Trophoblast cell (in vitro differentiated cells and primary cell): ENCODE data around the gene MCAT.

Experiments used
- DNase-seq, 2 donors: peaks; one replicate each; pipeline ENCODE4 v3.0.0-alpha.2; 2016
- H2AFZ ChIP-seq: 2 replicates; pipeline ENCODE4 v1.6.1; 2013; ENCODE audit warnings: low read length, moderate library complexity, mild to moderate bottlenecking; ENCODE audit not compliant: insufficient read depth, poor library complexity
- H2AK5ac ChIP-seq: 2 replicates; pipeline ENCODE4 v1.6.1; 2013; ENCODE audit warnings: mild to moderate bottlenecking, low read length
- H2BK120ac ChIP-seq: 2 replicates; pipeline ENCODE4 v1.6.1; 2013; ENCODE audit warnings: low read length, mild to moderate bottlenecking, moderate library complexity; ENCODE audit not compliant: insufficient read depth, poor library complexity
- H2BK12ac ChIP-seq: 2 replicates; pipeline ENCODE4 v1.6.1; 2013; ENCODE audit warnings: mild to moderate bottlenecking, low read length, moderate library complexity
- H2BK5ac ChIP-seq: 2 replicates; pipeline ENCODE4 v1.6.1; 2013; ENCODE audit warnings: low read length, low read depth, moderate library complexity, mild to moderate bottlenecking; ENCODE audit not compliant: poor library complexity
- H3K14ac ChIP-seq: 2 replicates; pipeline ENCODE4 v1.6.1; 2013; ENCODE audit warnings: mild to moderate bottlenecking, low read length
- H3K18ac ChIP-seq: 2 replicates; pipeline ENCODE4 v1.6.1; 2013; ENCODE audit warnings: mild to moderate bottlenecking, low read length
- H3K23ac ChIP-seq: 2 replicates; pipeline ENCODE4 v1.6.1; 2013; ENCODE audit warnings: low read length
- H3K27ac ChIP-seq: 2 replicates; pipeline ENCODE4 v1.5.1; 2013; ENCODE audit warnings: low read depth, mild to moderate bottlenecking, inconsistent platforms, low read length, moderate library complexity
- H3K27me3 ChIP-seq: 2 replicates; pipeline ENCODE4 v1.6.1; 2013; ENCODE audit warnings: inconsistent platforms, mild to moderate bottlenecking, low read length, moderate library complexity; ENCODE audit not compliant: insufficient read depth
- H3K36me3 ChIP-seq, 2 experiments: 1 replicate in 1 of 2; 2 replicates in 1 of 2; pipeline ENCODE4 v1.6.1; 2013; ENCODE audit warnings: low read length in 2 of 2, mild to moderate bottlenecking in 2 of 2, moderate library complexity in 1 of 2; ENCODE audit not compliant: insufficient read depth in 2 of 2, control insufficient read depth in 1 of 2
- H3K4ac ChIP-seq: 2 replicates; pipeline ENCODE4 v1.6.1; 2013; ENCODE audit warnings: low read depth, mild to moderate bottlenecking, low read length, moderate library complexity
- H3K4me1 ChIP-seq, 2 experiments: 1 replicate in 1 of 2; 2 replicates in 1 of 2; pipeline ENCODE4 v1.6.1; 2013; ENCODE audit warnings: low read length in 2 of 2, mild to moderate bottlenecking in 2 of 2, moderate library complexity in 1 of 2; ENCODE audit not compliant: insufficient read depth in 2 of 2, control insufficient read depth in 1 of 2
- H3K4me2 ChIP-seq: 2 replicates; pipeline ENCODE4 v1.6.1; 2013; ENCODE audit warnings: inconsistent platforms, mild to moderate bottlenecking, low read length, moderate library complexity
- H3K4me3 ChIP-seq: 2 replicates; pipeline ENCODE4 v1.5.1; 2013; ENCODE audit warnings: mild to moderate bottlenecking, low read depth, low read length, inconsistent platforms
- H3K79me1 ChIP-seq: one replicate; pipeline ENCODE4 v1.6.1; 2013; ENCODE audit warnings: low read length
- H3K79me2 ChIP-seq: 2 replicates; pipeline ENCODE4 v1.6.1; 2013; ENCODE audit warnings: low read length, mild to moderate bottlenecking; ENCODE audit not compliant: control insufficient read depth, insufficient read depth, poor library complexity
- H3K9ac ChIP-seq: 2 replicates; pipeline ENCODE4 v1.6.1; 2013; ENCODE audit warnings: mild to moderate bottlenecking, low read length
- H3K9me3 ChIP-seq: 2 replicates; pipeline ENCODE4 v1.6.1; 2013; ENCODE audit warnings: low read depth, mild to moderate bottlenecking, control low read depth, inconsistent platforms, low read length; ENCODE audit not compliant: insufficient read depth
- H4K12ac ChIP-seq: 2 replicates; pipeline ENCODE4 v1.6.1; 2013; ENCODE audit warnings: low read depth, mild to moderate bottlenecking, low read length, moderate library complexity
- H4K8ac ChIP-seq: 2 replicates; pipeline ENCODE4 v1.6.1; 2013; ENCODE audit warnings: low read depth, mild to moderate bottlenecking, low read length, moderate library complexity
- H4K91ac ChIP-seq: one replicate; pipeline ENCODE4 v1.6.1; 2013; ENCODE audit warnings: low read depth, mild to moderate bottlenecking, low read length, moderate library complexity
- WGBS: extraction: QIAGEN DNeasy Blood & Tissue Kit; methylation state at CpG from one replicate; pipeline ENCODE4 v1.1.7; 2013; ENCODE audit warnings: missing lambda C conversion rate; ENCODE audit not compliant: insufficient read length, insufficient coverage; ENCODE audit errors: extremely low coverage; 5-methylcytosine and 5-hydroxymethylcytosine counted together

MCAT gene

GRCh38 chr22:43180670-43181069 is 37.5 kb upstream of the MCAT start:
- H4K8ac ChIP-seq: no peak overlapping the region

DNA sequence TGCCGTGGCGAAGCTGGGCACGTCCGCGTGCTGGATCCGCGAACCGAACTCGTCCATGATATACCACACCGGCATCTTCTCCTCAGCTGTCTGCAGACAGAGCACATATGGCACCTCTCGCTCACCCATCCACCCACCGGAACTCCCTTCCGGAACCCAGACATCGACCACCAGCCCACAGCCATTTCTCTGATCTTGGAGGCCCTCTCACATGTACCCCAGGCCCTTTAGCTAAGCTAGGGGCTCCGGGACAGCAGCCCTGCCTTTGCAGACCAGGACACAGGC is 36.7 kb upstream of the MCAT start:
- no peak overlapping the region for H2BK12ac ChIP-seq
- no peak overlapping the region for H4K12ac ChIP-seq
- no peak overlapping the region for H3K4me3 ChIP-seq
- H3K14ac ChIP-seq: no peak overlapping the region
- H2AK5ac ChIP-seq: no peak overlapping the region
- H4K8ac ChIP-seq: no peak overlapping the region
- peaks cover 0 to 7% of the 10 kb centered on the region in 2 experiments for H3K4me1 ChIP-seq
- H3K9me3 ChIP-seq: peaks cover 2% of the 10 kb centered on the region
- no peaks in the 10 kb centered on the region for H3K27me3 ChIP-seq
- no peak overlapping the region for H2BK120ac ChIP-seq
- no peak overlapping the region for H3K27ac ChIP-seq
- no peak overlapping the region for H3K4me2 ChIP-seq
- no peak for DNase-seq
- H3K18ac ChIP-seq: no peak overlapping the region
- no peaks in the 10 kb centered on the region for H3K79me2 ChIP-seq
- no CpG with 5 or more reads among the region's 15 CpGs for WGBS
- H3K79me1 ChIP-seq: no peaks in the 10 kb centered on the region
- no peak overlapping the region for H3K9ac ChIP-seq
- no peak overlapping the region for H3K4ac ChIP-seq
- peaks cover 31 to 40% of the 10 kb centered on the region in 2 experiments for H3K36me3 ChIP-seq
- no peak overlapping the region for H4K91ac ChIP-seq
- H2BK5ac ChIP-seq: no peak overlapping the region
- H2AFZ ChIP-seq: no peak overlapping the region
- H3K23ac ChIP-seq: no peak overlapping the region

More at GRCh38 chr22:43180670-43181069, 37.5 kb upstream of the MCAT start:
- no CpG with 5 or more reads among the region's 15 CpGs for WGBS
- no peak overlapping the region for H2BK120ac ChIP-seq
- DNase-seq: no peak
- no peak overlapping the region for H4K91ac ChIP-seq
- H3K9me3 ChIP-seq: peaks cover 2% of the 10 kb centered on the region
- no peak overlapping the region for H3K4me3 ChIP-seq
- no peak overlapping the region for H3K27ac ChIP-seq
- no peak overlapping the region for H3K4me2 ChIP-seq
- peaks cover 26 to 37% of the 10 kb centered on the region in 2 experiments for H3K36me3 ChIP-seq
- H2BK12ac ChIP-seq: no peak overlapping the region
- H3K4ac ChIP-seq: no peak overlapping the region
- H3K23ac ChIP-seq: no peak overlapping the region
- no peak overlapping the region for H3K9ac ChIP-seq
- H3K4me1 ChIP-seq: peaks cover 5 to 11% of the 10 kb centered on the region in 2 experiments
- H3K18ac ChIP-seq: no peak overlapping the region
- no peak overlapping the region for H4K12ac ChIP-seq
- no peak overlapping the region for H2AK5ac ChIP-seq
- H2AFZ ChIP-seq: no peak overlapping the region
- no peak overlapping the region for H2BK5ac ChIP-seq
- H3K79me1 ChIP-seq: no peaks in the 10 kb centered on the region
- no peaks in the 10 kb centered on the region for H3K27me3 ChIP-seq
- H3K14ac ChIP-seq: no peak overlapping the region
- no peaks in the 10 kb centered on the region for H3K79me2 ChIP-seq

DNA sequence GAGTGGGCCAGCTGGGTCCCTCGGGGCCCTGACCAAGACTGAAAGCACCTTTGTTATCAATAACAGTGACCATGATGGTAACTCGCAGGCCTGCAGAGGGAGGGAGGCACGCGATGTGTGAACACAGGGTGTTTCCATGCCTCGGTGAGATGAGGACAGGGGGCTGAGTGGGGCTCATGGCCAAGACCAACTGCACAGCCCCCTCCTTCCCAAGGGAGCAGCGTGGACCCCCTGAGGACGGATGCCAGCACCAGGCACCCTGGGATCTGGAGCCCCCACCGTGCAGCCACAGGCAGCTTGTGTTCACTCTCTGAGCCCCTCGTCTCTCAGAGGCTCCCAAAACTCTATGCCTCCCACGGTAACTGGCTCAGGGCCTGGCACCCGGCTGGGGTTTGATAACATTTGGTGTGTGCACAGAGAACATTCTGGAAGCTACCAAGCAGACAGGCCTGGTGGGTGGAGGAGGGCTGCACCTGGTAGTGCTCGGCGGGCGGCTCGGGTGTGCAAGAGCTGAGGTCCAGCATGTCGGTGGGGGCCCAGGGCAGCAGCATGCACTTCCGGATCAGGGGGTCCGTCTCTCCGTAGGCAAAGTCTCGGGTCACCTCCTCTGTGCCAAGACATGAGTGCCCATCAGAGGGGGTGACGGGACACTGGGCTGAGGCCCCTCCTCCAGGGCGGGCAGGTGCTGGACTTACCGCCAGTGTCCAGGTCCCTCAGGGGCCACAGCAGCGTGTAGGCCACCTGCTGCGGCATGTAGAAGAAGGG is 36.1 kb upstream of the MCAT start:
- no peak overlapping the region for H3K27ac ChIP-seq
- H3K4ac ChIP-seq: no peak overlapping the region
- H4K12ac ChIP-seq: no peak overlapping the region
- peaks cover 2% of the 10 kb centered on the region for H3K9me3 ChIP-seq
- no peak overlapping the region for H3K9ac ChIP-seq
- no peak for DNase-seq
- H3K36me3 ChIP-seq: peaks cover 33 to 43% of the 10 kb centered on the region in 2 experiments
- H2AK5ac ChIP-seq: no peak overlapping the region
- H2AFZ ChIP-seq: no peak overlapping the region
- no peak overlapping the region for H2BK120ac ChIP-seq
- no peak overlapping the region for H3K4me3 ChIP-seq
- no peak overlapping the region for H2BK12ac ChIP-seq
- H3K23ac ChIP-seq: no peak overlapping the region
- no peak overlapping the region for H3K18ac ChIP-seq
- H4K91ac ChIP-seq: no peak overlapping the region
- no peaks in the 10 kb centered on the region for H3K79me1 ChIP-seq
- no peaks in the 10 kb centered on the region for H3K79me2 ChIP-seq
- no peak overlapping the region for H4K8ac ChIP-seq
- no CpG with 5 or more reads among the region's 25 CpGs for WGBS
- no peak overlapping the region for H3K14ac ChIP-seq
- no peak overlapping the region for H3K4me2 ChIP-seq
- H3K4me1 ChIP-seq: peaks cover 0 to 4% of the 10 kb centered on the region in 2 experiments
- H3K27me3 ChIP-seq: no peaks in the 10 kb centered on the region
- H2BK5ac ChIP-seq: no peak overlapping the region

DNA sequence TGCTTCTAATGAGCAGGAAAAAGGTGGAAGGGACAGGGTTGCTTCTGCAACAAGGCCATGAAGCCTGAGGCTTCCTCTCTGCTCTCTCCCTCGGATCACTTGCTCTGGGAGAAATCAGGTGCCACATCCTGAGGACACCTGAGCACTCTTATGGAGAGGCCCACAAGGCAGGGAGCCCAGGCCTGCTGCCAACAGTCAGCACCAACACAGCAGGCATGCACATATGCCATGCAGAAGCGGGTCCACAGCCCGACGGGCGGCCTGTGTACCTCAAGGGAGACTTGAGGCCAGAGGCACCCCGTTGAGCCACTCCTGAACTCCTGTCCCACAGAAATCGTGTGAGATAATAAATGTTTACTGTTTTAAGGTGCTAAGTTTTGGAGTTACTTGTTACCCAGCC is 34.3 kb upstream of the MCAT start:
- WGBS: no CpG with 5 or more reads among the region's 7 CpGs
- no peak for DNase-seq

More for the DNA sequence above, 34.3 kb upstream of the MCAT start:
- no peak overlapping the region for H3K4me3 ChIP-seq
- H4K12ac ChIP-seq: no peak overlapping the region
- H3K14ac ChIP-seq: no peak overlapping the region
- H3K18ac ChIP-seq: no peak overlapping the region
- no peaks in the 10 kb centered on the region for H3K4me1 ChIP-seq
- no peaks in the 10 kb centered on the region for H3K27me3 ChIP-seq
- no peak overlapping the region for H3K4me2 ChIP-seq
- no peaks in the 10 kb centered on the region for H3K9me3 ChIP-seq
- no peak overlapping the region for H2AFZ ChIP-seq
- no peaks in the 10 kb centered on the region for H3K79me2 ChIP-seq
- H2BK12ac ChIP-seq: no peak overlapping the region
- H2AK5ac ChIP-seq: no peak overlapping the region
- no peak overlapping the region for H3K27ac ChIP-seq
- no peak overlapping the region for H3K4ac ChIP-seq
- no peak overlapping the region for H3K23ac ChIP-seq
- H3K79me1 ChIP-seq: no peaks in the 10 kb centered on the region
- peaks cover 46 to 56% of the 10 kb centered on the region in 2 experiments for H3K36me3 ChIP-seq
- no peak overlapping the region for H3K9ac ChIP-seq
- H4K91ac ChIP-seq: no peak overlapping the region
- H2BK120ac ChIP-seq: no peak overlapping the region
- no peak overlapping the region for H4K8ac ChIP-seq
- no peak overlapping the region for H2BK5ac ChIP-seq
